Forelimb muscle (tissue), 1 donor: ENCODE data around the gene LHFPL3. TPM values are rescaled to one million over a fixed set of nuclear protein-coding genes. Genes with fewer than 3 reads are reported as not detected.

Source experiments
- DNase-seq: peaks from one replicate; pipeline ENCODE4 v3.0.0-alpha.2; 2013; ENCODE audit warnings: low read depth
- polyA plus RNA-seq: library from polyadenylated mRNA; unstranded; fragments of 120-200 nt; gene quantifications from one replicate; pipeline ENCODE4 v1.2.1, GENCODE V29; 2013; ENCODE audit not compliant: insufficient read length

LHFPL3 gene
- polyA plus RNA-seq, 1 donor, result not detected

GRCh38 chr7:104843198-104843597, 514.8 kb downstream of the LHFPL3 start:
- no peak for DNase-seq

- no peak for DNase-seq
These were observed 517.2 kb downstream of the LHFPL3 start for GRCh38 chr7:104845557-104845956.

- DNase-seq, result no peak
These were observed 518.3 kb downstream of the LHFPL3 start for GRCh38 chr7:104846731-104847130.

- peak; percentile 22 for DNase-seq
These were observed 520.0 kb downstream of the LHFPL3 start for GRCh38 chr7:104848138-104848990.

GRCh38 chr7:104850374-104850773, 522.0 kb downstream of the LHFPL3 start:
- DNase-seq, result no peak

GRCh38 chr7:104851268-104851667, 522.9 kb downstream of the LHFPL3 start:
- no peak for DNase-seq

- DNase-seq, result no peak
These were observed 524.0 kb downstream of the LHFPL3 start for GRCh38 chr7:104852386-104852785.

GRCh38 chr7:104855861-104856260, 527.5 kb downstream of the LHFPL3 start:
- DNase-seq, result no peak

GRCh38 chr7:104857458-104858425, 529.3 kb downstream of the LHFPL3 start:
- DNase-seq, result no peak

GRCh38 chr7:104859754-104860426, 531.5 kb downstream of the LHFPL3 start:
- DNase-seq, result no peak

- DNase-seq, result no peak
These were observed 533.5 kb downstream of the LHFPL3 start for GRCh38 chr7:104861729-104862390.

GRCh38 chr7:104862719-104863118, 534.3 kb downstream of the LHFPL3 start:
- DNase-seq, result no peak

GRCh38 chr7:104873401-104873800, 545.0 kb downstream of the LHFPL3 start:
- no peak for DNase-seq

- DNase-seq, result no peak
These were observed 550.2 kb downstream of the LHFPL3 start for GRCh38 chr7:104878577-104878976.

GRCh38 chr7:104883248-104883717, 554.9 kb downstream of the LHFPL3 start:
- DNase-seq, result no peak

GRCh38 chr7:104883718-104884452, 555.5 kb downstream of the LHFPL3 start:
- peak; percentile 35 for DNase-seq

GRCh38 chr7:104886651-104887050, 558.2 kb downstream of the LHFPL3 start:
- DNase-seq, result no peak

- DNase-seq, result no peak
These were observed 561.8 kb downstream of the LHFPL3 start for GRCh38 chr7:104890216-104890615.

- no peak for DNase-seq
These were observed 563.5 kb downstream of the LHFPL3 start for GRCh38 chr7:104891949-104892348.

- DNase-seq, result no peak
These were observed 565.9 kb downstream of the LHFPL3 start for GRCh38 chr7:104894314-104894713.
